Right lobe of liver (tissue), 6 donors: Measurements from ENCODE around the gene ATP1A1. TPM values are rescaled to one million over a fixed set of nuclear protein-coding genes. Genes with fewer than 3 reads are reported as not detected.

Experiments
- ATAC-seq, 4 donors: fragments of 200-7000 bp; cut with Tn5 transposase; one replicate each; pipeline ENCODE4 v1.9.1; 2020; ENCODE audit warnings: mild to moderate bottlenecking in 4 of 4, moderate library complexity in 4 of 4
- DNase-seq, 3 donors: peaks; one replicate each; pipeline ENCODE4 v3.0.0-alpha.2; 2020
- H3K27ac ChIP-seq, 3 donors: fragments of 200-600 bp; one replicate each; pipeline ENCODE4 v1.8.0; 2022
- H3K27me3 ChIP-seq, 2 donors: fragments of 200-600 bp; one replicate each; pipeline ENCODE4 v1.8.0; 2022
- H3K36me3 ChIP-seq, 4 donors: fragments of 200-600 bp; sonication (generic) in 1 of 4; one replicate each; pipeline versions ENCODE4 v1.5.1 to v1.8.0; 2017 to 2022; ENCODE audit warnings: control low read depth in 1 of 4
- H3K4me1 ChIP-seq, 4 donors: fragments of 200-600 bp; sonication (generic) in 1 of 4; one replicate each; pipeline versions ENCODE4 v1.5.1 to v1.8.0; 2017 to 2022; ENCODE audit warnings: control low read depth in 1 of 4
- H3K4me3 ChIP-seq, 3 donors: fragments of 200-600 bp; one replicate each; pipeline ENCODE4 v1.8.0; 2022
- H3K9me3 ChIP-seq, 4 donors: fragments of 200-600 bp; sonication (generic) in 1 of 4; one replicate each; pipeline versions ENCODE4 v1.5.1 to v1.8.0; 2017 to 2022; ENCODE audit warnings: control low read depth in 1 of 4
- POLR2A ChIP-seq: fragments of 450-650 bp; IDR thresholded peaks from one replicate; pipeline ENCODE4 v1.6.1; 2017; ENCODE audit warnings: antibody characterized with exemption, mild to moderate bottlenecking
- WGBS: methylation state at CpG from one replicate; pipeline ENCODE4 v1.1.6; 2018; ENCODE audit warnings: low coverage, low lambda C conversion rate; ENCODE audit not compliant: insufficient coverage; ENCODE audit errors: missing lambda C conversion rate; 5-methylcytosine and 5-hydroxymethylcytosine counted together
- intact Hi-C, 2 donors: fragments of 100-400 bp; cut with DNase I; formaldehyde crosslinking; loops; one replicate each; pipeline versions ENCODE4 v1.11.2 to v1.14.1; 2022
- total RNA-seq, 6 experiments: library from RNA; depleted of rRNA in 2 of 6; stranded (reverse); fragments of >200 nt in 2 of 6; fragmentation: NEBNext Ultra II Directional in 3 of 6; extraction: Animal tissue kit (Norgen Biotek cat#: 25700) in 3 of 6; gene quantifications; one replicate each; pipeline versions ENCODE4 v1.1.0 to v1.2.4, GENCODE V29; 2016 to 2023
- TF ChIP-seq, protein P1 (sequence below), 4 donors: fragments of 200-600 bp in 3 of 4; fragments of 450-650 bp in 1 of 4; IDR thresholded peaks; one replicate each; pipeline versions ENCODE4 v1.5.1 to v1.8.0; 2016 to 2022; ENCODE audit warnings: antibody characterized with exemption in 4 of 4, mild to moderate bottlenecking in 2 of 4
- donor health status: DM: no; HTN: yes; CAD: no.
- donor health status: DM: no; HTN: no; CAD: no.
- donor health status: DM: no; HTN: no; CAD: no.
- donor health status: DM: no; HTN: yes; CAD: no.
- donor health status: DM: no; HTN: yes; CAD: no.

Gene ATP1A1
- total RNA-seq, 6 experiments from 2014 or later, result 83.6 to 153 (median 121) TPM

DNA sequence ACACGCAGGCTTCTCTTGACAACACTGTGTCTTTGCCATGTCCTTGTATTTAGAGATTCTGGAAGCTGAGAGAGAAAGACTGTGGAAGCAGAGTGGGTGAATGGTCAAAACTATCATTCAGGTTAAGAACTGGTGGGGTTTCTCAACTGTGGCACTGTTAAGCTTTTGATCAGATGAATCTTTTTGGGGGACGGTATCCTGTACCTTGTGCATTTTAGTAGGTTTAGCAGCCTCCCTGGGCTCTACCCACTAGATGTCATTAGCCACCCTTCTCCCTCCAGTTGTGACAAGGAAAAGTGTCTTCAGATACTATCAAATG lies 39.4 kb downstream of the ATP1A1 start:
- ATAC-seq (no peak), DNase-seq (no peak)
- H3K4me3 ChIP-seq, result no peak overlapping the region
- intact Hi-C loops, result no loop called here
- no peaks in the 10 kb centered on the region for H3K27me3 ChIP-seq
- TF ChIP-seq, protein P1, sequence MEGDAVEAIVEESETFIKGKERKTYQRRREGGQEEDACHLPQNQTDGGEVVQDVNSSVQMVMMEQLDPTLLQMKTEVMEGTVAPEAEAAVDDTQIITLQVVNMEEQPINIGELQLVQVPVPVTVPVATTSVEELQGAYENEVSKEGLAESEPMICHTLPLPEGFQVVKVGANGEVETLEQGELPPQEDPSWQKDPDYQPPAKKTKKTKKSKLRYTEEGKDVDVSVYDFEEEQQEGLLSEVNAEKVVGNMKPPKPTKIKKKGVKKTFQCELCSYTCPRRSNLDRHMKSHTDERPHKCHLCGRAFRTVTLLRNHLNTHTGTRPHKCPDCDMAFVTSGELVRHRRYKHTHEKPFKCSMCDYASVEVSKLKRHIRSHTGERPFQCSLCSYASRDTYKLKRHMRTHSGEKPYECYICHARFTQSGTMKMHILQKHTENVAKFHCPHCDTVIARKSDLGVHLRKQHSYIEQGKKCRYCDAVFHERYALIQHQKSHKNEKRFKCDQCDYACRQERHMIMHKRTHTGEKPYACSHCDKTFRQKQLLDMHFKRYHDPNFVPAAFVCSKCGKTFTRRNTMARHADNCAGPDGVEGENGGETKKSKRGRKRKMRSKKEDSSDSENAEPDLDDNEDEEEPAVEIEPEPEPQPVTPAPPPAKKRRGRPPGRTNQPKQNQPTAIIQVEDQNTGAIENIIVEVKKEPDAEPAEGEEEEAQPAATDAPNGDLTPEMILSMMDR (IDR thresholded peaks at IDR 0.05), result no peak
- no peak for TF ChIP-seq POLR2A
- no peaks in the 10 kb centered on the region for H3K36me3 ChIP-seq
- H3K4me1 ChIP-seq, result peaks cover 0 to 14% (median 4%) of the 10 kb centered on the region in 4 donors
- peak overlapping the region in 1 of 3 donors; percentile 34 for H3K27ac ChIP-seq
- 83% methylated on average over 1 of the region's 2 CpGs for WGBS
- H3K9me3 ChIP-seq, result no peaks in the 10 kb centered on the region

DNA sequence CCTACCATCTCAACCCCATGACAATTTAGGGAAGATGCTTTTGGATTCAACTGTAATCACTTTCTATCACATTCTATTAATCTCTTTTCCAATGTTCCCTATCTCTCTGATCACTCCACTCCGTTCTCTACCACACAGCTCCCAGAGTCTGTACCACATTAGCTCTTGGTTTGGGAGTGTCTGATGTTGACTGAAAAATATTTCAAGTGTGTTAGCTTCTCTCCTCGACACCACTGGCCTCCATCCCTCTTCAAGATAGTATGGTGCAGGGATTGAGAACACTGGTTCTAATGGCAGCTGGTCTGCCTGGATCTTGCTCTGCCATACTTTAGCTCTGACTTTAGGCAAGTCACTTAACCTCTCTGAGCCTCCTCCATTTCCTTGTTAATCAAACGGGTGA lies 39.9 kb downstream of the ATP1A1 start:
- 100% methylated on average over 3 of the region's 3 CpGs for WGBS
- Histone ChIP-seq H3K4me1 (peaks cover 0 to 18% (median 6%) of the 10 kb centered on the region in 4 donors), H3K27me3 (no peaks in the 10 kb centered on the region), H3K9me3 (no peaks in the 10 kb centered on the region), H3K27ac (peak overlapping the region in 1 of 3 donors; percentile 34), H3K36me3 (no peaks in the 10 kb centered on the region), H3K4me3 (no peak overlapping the region)
- TF ChIP-seq, protein P1 (IDR thresholded peaks at IDR 0.05), result no peak
- no peak for TF ChIP-seq POLR2A
- DNase-seq (no peak), ATAC-seq (no peak)
- intact Hi-C loops, result no loop called here

DNA sequence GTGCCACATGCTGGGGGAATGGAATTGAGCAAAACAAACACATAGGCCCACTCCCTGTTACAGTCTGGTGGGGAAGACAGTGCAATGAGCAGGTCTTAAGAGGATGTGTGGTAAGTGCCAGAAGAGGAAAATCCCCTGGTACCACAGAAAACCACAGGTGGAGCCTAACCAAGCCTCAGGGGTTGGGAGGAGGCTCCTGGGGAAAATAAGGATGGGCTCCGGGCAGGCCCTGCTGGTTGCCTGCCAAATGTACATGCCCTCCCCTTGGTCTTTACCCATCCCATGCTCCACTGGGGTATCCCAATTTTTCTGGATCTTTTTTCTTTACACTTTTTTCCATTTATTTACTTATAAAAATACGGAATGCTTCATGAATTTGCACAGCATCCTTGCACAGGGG lies 40.4 kb downstream of the ATP1A1 start:
- WGBS, result 81% methylated on average over 2 of the region's 2 CpGs
- no peaks in the 10 kb centered on the region for H3K27me3 ChIP-seq
- H3K4me1 ChIP-seq, result peaks cover 0 to 19% (median 6%) of the 10 kb centered on the region in 4 donors
- no peak overlapping the region for H3K27ac ChIP-seq
- intact Hi-C loops, result no loop called here
- no peaks in the 10 kb centered on the region for H3K36me3 ChIP-seq
- ATAC-seq (no peak), DNase-seq (no peak)
- H3K4me3 ChIP-seq, result no peak overlapping the region
- TF ChIP-seq POLR2A, result no peak
- TF ChIP-seq, protein P1 (IDR thresholded peaks at IDR 0.05), result no peak
- H3K9me3 ChIP-seq, result no peaks in the 10 kb centered on the region

DNA sequence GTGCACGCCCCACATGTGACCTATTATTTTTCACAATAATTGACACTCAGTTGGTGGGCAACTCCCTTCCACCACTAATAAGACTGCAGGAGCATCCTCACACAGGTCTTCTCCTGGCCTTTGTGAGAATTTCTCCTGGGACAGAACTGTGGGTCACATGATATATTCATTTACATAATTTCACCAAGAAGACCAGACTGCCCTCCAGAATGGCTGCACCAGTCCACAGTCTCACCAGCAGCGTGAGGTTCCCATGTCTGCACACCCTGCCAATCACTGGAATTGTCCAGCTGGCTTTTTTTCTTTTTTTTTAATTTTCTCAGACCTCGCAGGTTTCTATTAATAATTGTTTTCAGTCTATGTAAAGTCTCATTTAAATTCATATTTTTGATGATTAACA lies 41.3 kb downstream of the ATP1A1 start:
- no peaks in the 10 kb centered on the region for H3K27me3 ChIP-seq
- ATAC-seq (no peak), DNase-seq (no peak)
- no peak overlapping the region for H3K4me3 ChIP-seq
- intact Hi-C loops, result no loop called here
- peaks cover 0 to 19% (median 6%) of the 10 kb centered on the region in 4 donors for H3K4me1 ChIP-seq
- 89% methylated on average over 3 of the region's 3 CpGs for WGBS
- H3K9me3 ChIP-seq, result no peaks in the 10 kb centered on the region
- H3K27ac ChIP-seq, result no peak overlapping the region
- no peaks in the 10 kb centered on the region for H3K36me3 ChIP-seq
- TF ChIP-seq, protein P1 (IDR thresholded peaks at IDR 0.05), result no peak
- no peak for TF ChIP-seq POLR2A

GRCh38 chr1:116415200-116415698 lies 42.2 kb downstream of the ATP1A1 start:
- intact Hi-C loops, result no loop called here
- Histone ChIP-seq H3K4me1 (peaks cover 0 to 19% (median 6%) of the 10 kb centered on the region in 4 donors), H3K27ac (no peak overlapping the region), H3K36me3 (no peaks in the 10 kb centered on the region), H3K27me3 (no peaks in the 10 kb centered on the region), H3K9me3 (no peaks in the 10 kb centered on the region), H3K4me3 (no peak overlapping the region)
- DNase-seq, result no peak
- TF ChIP-seq, protein P1 (IDR thresholded peaks at IDR 0.05), result no peak
- TF ChIP-seq POLR2A, result no peak
- WGBS, result 75% methylated on average over 3 of the region's 3 CpGs
- ATAC-seq, result no peak
